DMS53 treated with DMSO at 0.1 percent for 48 hours (cell line): Measurements from ENCODE around the gene TLE1.
"Not testable (repeated sequence)": the region's sequence is repeated elsewhere in the genome, so short reads cannot be mapped to it uniquely, and the experiment has no call there.

ENCODE experiments used
- DNase-seq: peaks from one replicate; lab custom pipeline; 2025; ENCODE audit not compliant: unreplicated experiment; lab: John Stamatoyannopoulos, UW

TLE1 gene

DNA sequence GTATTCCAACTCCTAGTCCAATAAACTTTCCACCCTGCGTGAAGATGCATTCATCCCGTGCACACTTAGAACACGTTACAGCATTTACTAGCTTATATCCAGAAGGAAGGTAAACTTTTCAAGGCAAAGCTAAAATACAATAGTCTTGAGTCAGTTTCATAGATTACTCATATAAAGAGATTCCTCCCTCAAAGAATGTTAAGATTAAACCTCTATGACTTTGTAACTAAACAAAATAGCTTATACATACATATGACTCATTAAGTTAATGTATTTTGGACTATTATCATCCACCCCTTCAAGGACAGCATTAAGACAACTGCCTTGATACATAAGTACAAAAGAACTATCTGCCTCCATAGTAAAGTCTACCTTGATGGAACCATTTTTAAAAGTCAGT, 36.1 kb downstream of the TLE1 start:
- DNase-seq = no peak

DNA sequence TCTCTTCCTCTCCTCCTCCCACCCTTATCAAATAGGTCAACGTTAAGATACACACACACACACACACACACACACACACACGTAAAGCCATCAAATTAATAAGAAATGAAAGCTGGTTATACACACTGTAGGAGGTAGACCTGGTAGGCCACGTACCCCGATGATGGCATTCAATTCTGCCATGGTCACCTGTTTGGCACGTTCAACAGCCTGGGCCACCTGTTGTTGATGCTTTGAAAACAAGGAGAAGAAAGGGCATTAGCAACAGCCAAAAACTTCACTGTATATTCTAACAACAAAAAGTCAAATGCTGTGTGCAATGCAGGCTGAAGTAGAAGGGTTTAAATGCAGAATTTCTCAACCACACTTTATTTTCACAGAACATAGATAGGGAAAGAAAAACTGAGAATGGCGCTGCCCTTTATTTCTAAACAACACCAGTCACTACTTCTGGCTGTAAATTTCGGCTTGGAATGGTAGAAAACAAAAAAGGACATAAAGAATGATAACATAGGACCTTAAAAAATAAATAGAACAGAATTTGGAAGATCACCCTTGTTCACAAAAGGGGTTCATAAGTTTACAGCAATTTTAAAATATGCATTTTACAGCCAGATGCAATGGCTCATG, 37.2 kb downstream of the TLE1 start:
- no peak for DNase-seq

DNA sequence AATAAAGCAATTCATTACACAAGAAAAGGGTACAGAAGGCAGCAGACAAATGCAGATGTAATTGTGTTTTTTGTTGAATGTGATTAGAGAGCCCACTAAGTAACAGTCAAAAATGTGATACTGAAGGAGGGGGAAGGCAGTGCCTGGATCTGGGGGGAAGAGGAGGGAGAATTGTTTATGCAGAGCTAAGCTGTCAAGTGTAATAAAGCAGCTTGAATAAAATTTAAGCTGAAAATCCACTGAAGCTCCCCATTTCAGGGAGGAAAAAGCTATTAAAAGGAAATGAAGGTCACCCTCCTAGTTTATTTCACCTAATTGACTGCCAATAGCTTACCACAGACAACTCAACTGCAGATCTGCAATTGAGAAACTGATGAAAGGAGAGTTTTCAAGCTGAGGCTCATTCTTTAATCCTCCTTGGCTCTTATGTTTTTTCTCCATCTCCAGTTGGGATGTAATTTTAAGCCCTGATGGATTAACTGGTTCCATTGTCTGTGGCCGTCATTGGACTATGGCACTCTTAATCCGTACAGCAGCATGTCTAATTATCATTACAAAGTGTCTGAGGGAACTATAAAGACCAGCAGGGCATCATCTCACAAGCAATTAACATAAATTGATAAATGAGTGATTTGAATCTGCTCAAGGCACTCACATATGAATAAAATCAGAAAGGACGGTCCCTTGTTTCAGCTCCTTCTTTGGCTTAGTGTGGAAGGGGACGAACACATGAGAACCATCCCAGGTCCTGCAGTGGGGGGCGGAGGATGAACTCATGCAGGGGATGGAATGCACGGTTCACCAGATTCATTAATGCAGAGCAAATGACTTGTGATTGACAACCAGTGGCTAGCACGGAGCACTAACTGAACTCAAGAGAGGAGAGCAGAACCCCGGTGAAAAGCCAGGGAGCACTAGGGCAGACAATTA, 38.5 kb downstream of the TLE1 start:
- no peak for DNase-seq

DNA sequence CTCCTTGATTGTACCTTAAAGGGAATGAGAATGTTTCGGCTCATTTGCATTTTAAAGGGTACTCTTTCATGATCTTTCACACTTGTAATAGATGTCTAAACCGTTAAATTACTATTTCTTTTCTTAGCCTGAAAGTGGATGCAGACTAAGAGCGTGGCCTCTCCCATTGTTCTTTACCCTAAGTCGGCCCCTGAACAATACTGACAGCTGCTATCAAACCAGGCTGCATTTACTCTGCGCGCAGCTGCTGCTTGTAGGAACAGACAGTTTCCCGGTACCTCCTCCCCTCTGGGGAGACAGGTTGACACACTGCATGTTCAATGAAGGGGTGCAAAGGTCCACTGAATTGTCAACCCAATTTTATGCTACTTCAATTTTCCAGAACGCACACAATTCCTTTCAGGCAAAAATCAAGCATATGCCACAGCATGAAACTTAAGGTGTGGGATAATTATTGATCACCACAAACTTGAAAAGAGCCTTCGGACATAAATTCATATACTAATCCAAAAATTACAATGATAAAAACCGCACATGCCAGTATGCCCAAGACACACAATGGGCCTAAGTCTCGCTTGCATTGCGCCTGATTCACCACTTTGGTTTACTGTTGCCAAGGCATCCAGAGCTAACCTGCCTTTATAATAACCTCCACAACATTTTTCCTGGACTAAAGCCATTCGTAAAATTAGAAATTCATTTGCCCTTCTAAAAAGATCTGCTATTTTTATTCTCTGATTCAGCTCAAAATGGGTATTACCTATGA, 39.7 kb downstream of the TLE1 start:
- DNase-seq = no peak

DNA sequence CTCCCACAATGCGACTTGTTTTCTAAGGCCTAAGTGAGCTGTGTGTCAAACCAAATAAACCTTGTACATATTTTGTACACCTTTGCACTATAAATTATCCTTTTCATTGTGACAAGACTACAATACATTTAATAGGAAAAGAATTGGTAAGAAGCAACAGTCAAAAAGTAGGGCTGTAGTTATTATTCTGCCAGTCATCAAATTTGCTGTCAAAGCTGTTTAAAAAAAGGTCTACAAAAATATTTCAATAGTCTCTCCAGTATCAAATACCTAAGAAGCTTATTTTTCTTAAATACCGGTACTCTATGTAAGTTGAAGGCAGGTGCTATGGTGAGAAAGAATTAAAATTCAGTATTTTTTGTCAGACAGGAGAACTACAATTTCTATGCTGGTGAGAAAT, 40.5 kb downstream of the TLE1 start:
- DNase-seq = no peak

DNA sequence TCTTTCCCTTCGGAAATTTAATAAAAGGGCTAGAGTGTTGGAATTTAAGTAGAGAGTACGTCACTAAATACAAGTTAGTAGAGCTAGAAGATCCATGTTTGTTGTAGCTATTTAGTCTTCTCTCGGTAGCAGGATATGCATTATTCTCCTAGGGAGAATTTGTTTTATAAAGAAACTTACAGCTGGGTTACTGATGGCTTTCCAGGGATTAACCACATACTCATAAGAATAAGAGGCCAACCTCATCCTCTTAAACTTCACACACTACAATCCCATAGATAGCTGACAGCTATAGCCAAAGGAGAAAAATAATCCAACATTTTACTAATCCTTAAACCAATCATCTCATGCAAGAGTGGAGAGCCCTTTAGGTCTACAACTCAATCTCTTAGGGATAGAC, 43.0 kb downstream of the TLE1 start:
- no peak for DNase-seq

DNA sequence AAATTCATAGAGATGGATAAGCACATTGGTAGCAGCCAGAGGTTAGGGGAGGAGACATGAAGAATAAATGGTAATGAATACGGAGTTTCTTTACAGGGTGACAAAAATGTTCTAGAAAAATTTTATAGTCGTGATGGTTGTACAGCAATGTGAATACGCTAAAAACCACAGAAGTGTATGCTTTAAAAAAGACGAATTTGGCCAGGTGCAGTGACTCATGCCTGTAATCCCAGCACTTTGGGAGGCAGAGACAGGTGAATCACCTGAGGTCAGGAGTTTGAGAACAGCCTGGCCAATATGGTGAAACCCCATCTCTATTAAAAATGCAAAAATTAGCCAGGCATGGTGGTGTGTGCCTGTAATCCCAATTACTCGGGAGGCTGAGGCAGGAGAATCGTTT, 44.8 kb downstream of the TLE1 start:
- not testable (repeated sequence) for DNase-seq

DNA sequence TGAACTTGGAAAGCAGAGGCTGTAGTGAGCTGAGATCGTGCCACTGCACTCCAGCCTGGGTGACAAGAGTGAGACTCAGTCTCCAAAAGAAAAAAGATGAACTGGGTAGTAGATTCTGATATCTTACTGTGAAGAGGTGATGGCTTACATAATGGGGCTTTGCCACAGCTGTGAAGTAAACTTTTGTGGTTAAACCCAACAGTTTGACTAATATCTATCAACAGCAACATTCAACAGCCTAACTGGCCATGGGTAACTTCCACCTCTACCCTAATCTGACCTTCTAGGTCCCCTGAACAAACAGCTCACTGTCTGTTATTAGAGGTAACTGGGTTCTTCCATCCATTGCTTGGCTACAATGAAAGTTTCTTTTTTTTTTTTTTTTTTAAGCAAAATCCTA, 52.1 kb downstream of the TLE1 start:
- DNase-seq = no peak

DNA sequence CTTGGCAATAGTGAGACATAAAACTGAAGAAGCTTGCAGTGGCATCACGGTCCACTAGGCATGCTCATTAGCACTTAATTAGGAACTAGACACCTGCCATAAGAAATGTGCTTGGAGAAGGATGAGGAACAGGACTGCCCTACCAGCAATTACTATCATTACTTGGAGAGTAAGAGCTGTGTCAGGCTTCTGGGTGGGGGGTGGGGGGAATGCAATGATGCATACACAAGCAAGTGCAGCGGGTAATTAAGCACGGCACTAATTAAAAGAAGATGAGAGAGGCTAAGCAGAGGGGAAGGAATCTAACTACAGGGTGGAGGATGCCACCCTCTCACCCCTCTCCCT, 53.1 kb downstream of the TLE1 start:
- no peak for DNase-seq

DNA sequence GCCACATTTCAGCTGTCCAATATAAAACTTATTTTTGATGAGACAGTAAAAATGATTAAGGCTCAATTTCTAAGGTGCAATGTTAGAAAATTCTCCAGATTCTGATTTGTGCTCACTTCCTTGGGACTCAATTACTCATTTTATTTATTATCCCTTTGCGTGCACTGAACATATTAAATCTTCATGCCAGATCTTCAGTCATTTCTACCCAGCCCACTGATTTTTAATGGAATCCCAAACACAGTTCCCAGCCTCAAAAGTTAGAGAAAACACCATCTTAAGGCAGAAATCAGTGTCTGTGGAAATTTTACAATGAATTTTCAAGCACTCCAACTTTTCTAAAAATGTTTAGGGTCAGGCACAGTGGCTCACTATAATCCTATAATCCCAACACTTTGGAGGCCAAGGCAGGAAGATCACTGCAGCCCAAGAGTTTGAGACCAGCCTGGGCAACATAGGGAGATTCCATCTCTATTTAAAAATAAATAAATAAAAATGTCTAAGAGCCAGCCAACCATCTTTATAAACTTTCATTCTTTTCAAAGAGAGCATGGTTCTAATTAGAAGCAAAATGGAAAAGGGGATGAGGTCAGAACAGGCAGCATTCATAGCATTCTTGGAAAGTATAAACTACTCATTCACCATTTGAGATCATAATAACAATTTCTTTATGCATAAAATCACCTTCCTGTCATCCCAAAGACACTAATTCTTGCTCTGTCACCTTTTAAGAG, 53.7 kb downstream of the TLE1 start:
- DNase-seq = no peak

DNA sequence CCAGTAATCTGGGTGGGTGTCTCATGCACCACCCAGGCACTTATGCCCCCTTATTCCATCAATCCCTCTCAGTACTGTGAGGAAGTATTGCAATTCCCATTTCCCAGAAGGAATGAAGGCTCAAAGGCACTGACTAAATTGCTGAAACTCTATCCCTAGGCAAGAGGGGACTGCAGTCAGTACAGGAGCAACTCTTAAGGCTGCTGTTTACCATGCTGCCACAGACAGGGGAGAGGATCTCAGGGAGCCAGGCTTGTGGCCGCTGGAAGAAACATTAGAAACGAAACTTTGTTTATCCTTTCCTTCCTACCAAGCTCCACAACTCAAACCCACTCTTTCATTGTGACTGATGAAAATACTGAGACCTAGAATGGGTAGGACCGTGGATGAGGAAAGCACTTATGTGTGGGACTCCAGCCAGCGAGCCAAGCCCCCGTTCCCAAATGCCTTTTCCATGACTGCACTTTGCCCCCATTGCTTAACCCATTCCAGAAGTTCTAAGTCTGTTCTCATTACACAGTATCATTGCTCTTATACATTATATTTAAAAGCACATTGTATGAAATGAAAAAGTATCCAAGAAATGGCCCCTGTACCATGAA, 54.3 kb downstream of the TLE1 start:
- DNase-seq = no peak

DNA sequence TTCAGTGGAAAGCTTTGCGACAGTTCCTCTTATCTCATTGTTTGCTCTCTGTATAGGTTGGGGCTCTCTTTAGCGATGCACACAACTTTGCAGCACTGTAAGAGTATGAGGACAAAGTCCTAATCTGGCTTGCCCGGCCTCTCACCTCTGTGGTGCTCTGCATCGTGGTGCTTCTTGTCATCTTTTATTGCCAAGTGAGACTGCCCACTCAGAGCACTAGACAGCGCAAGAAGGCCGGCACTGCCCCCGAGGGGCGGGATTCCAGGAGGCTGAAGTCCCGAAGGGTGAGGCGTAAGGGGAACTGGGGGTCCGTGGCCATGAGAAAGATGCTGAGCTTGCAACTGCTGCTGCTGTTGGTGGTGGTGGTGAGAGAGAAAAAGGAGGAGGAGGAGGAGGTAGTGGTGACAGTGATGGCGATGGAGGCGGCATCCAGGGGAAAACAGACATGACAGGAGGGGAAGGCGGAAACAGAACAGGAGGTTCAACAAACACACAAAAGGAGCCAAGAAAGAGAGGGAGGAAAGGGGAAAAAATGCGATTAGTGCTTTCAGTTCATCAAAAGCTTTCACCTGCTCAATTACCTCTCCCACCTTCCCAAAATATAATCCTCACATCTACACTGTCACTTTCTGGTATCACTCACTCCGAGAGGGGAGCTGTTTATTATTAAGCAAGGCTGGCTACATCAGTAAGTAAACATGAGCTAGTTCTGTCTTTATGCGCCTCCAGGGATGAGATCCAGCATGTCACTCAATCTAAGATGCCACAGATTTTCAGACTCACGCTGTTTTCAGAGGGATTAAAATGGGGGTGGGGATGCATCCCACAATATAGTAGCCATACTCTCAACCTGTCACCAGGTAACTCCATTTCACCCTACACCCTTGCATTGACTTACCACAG, 55.1 kb downstream of the TLE1 start:
- no peak for DNase-seq

DNA sequence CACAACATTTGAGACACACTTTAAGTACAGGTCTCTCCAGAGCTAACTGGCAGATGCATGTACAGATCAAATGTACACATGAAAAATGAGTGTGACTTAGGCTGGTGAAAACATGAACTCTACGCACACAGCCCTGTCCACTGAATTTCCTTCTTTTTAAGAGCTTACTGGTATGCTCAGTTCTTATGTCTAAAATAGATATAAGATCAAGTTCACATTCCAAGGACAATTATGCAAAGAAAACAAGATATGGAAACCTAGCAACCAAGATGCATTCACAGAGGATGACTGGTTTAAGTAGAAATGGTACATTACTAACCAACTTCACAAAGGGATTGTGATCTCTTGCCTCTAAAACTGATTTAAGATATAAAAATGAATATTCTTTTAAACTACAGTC, 56.7 kb downstream of the TLE1 start:
- DNase-seq = no peak

DNA sequence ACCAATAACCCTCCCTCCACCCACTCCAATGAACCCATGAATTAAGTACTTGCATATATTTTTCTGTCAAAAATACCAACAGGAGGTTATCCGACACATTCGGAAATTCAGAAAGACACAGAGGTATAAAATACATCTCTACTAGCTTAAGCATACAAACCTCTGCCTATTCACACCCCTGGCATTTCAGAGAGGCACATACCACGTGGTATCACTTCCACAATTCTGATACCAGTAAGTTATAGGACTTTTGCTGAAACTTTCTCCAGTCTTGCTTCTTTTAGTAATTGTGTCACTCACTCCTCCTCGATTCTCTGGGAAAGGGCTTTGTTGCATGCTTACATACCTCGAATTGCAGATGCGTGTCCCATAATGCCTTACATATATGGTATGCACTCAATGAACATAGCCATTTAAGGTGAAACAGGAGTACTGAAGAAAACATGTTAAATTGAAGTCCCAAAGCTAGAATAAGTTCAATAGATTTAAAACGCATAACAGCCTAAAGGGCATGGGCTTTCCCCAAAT, 58.1 kb downstream of the TLE1 start:
- DNase-seq = no peak

DNA sequence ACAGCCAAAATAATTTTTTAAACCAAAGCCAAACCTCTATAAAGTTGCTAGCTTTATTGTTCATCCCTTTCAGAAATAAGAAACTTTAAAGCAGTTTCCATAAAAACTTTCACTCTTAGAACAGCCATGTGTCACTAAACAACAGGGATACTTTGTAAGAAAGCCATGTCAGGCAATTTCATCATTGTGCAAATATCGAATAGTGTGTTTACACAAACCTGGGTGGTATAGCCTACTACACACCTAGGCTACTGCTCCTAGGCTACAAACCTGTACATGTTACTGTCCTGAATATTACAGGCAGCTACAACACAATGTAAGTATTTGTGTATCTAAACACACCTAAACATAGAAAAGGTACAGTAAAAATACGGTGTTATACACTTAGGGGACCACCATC, 59.9 kb downstream of the TLE1 start:
- DNase-seq = no peak

DNA sequence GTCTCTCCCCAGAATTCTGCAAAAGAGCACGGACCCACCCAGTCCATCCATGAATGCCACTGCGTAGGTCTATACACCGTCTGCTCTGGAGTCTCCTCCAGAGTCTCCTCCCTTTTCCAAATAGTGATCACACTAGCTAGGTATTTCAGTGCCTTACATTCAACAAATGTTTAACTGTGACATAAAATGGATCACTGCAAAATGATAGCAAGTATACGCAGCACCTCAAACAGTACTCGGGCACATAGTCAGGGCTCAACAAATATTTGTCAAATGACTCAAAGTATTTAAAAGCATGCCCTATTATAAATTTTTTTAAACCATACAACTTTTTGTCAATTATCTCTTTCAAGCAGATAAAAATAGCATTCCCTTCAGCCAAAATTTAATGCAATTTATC, 60.5 kb downstream of the TLE1 start:
- DNase-seq = no peak

DNA sequence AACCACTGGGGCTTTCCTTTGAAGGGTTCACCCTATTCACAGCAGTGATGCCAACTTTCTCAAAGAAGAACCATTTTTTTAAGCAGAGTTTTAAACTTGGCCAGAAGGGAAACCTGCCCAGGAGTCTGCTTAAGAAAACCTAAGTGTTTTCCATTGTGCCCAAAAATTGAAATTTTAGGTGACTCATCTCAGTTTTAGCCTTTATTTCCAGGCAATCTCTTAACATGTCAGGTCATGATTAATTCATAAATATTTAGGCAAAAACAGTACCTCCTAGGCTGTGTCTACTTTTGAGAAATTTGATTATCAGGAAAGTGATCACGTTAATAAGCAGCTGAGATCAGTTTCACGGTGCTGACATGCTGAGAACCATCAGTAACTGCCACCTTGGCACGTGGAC, 61.9 kb downstream of the TLE1 start:
- no peak for DNase-seq

DNA sequence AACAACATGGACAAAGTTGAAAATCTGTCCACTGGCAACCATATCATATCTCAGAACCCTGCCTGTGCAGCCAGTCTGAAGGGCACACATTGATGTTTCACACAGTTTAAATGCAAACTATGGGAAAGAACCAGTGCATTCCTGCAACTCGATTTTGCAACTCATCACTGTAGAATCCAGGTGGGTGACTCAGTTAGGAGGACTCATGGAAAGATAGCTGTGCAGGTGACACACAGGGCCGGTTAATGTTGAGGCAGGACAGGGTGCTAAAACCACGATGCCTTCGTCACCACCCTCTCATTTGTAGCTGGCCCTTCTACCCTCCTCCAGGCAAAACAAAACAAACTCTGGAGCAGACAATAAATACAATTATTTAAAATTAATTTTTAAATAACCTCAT, 62.8 kb downstream of the TLE1 start:
- DNase-seq = no peak

DNA sequence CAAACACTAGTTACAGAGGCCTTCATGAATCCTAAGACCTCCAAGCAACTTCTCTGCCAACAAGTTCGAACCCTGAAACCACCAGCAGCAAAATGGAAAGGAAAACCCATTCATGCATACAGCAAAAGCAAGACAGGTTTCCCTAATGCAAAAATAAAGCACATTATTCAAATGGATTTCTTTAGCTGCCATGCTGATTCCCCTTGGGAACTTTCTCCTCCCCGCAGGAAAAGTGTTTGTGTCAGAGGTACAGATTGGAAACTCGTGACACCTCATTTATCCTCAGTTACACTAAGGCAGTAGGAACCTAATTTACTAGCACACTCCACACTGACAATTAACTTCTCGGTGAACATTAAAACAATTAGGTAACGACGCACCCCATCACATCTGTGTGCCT, 63.4 kb downstream of the TLE1 start:
- DNase-seq = no peak

DNA sequence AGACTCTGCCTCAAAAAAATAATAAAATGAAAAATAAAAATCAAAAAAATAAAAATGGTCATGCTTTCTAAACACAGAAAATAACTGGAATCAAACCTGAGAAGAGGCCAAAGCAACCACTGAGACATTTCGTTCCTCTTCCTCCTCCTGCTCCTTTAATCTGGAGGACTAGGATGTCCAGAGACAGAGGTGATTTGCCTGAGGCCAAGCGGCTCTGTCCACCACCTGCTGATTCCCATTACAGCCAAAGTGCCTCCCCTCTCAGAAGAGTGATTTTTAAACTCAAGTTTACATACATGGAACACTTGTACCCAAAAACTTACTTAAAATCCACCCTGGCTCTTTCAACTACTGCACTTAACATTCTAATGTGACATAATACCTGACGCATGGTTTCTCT, 65.6 kb downstream of the TLE1 start:
- no peak for DNase-seq
